ENCODE results near the gene LRRC46.
A peak's percentile ranks its signal among the peaks of the same experiment; 100 is the strongest.

The LRRC46 gene

GRCh38 chr17:47884905-47885730 is 53.6 kb downstream of the LRRC46 start:
- no peak overlapping the region for H3K4me3 ChIP-seq (ENCODE audit: low read length)
- peak; percentile 44 for DNase-seq (ENCODE audit: low read depth, low spot score)
